Measurements from ENCODE around the gene MDM2. TPM values are rescaled to one million over a fixed set of nuclear protein-coding genes. Genes with fewer than 3 reads are reported as not detected.

The MDM2 gene
- total and polyA plus RNA-seq, 3 experiments from 2014 or later = 25.4 to 246 (median 237) TPM

Other genes with a start within 250 kb of the MDM2 start
- gene RAP1B, start 197.3 kb upstream of the MDM2 start, total RNA-seq = 100 to 1,000 TPM; 271 to 281 TPM
- gene RAP1B, start 197.3 kb upstream of the MDM2 start, polyA plus RNA-seq = 589 TPM
- 100 to 1,000 TPM; 120 to 132 TPM for gene NUP107, start 121.2 kb upstream of the MDM2 start, total RNA-seq
- gene NUP107, start 121.2 kb upstream of the MDM2 start, polyA plus RNA-seq = 25.3 TPM
- gene SLC35E3, start 62.0 kb upstream of the MDM2 start, total RNA-seq = 1 to 10 TPM; 4.0 to 5.1 TPM
- 13.4 TPM for gene SLC35E3, start 62.0 kb upstream of the MDM2 start, polyA plus RNA-seq
- 1 to 10 TPM; 1.6 to 1.9 TPM for gene CPM, start 125.0 kb downstream of the MDM2 start, total RNA-seq
- gene CPM, start 125.0 kb downstream of the MDM2 start, polyA plus RNA-seq = 0.26 TPM